Measurements from ENCODE around the gene GALNT18. TPM values are rescaled to one million over a fixed set of nuclear protein-coding genes. Genes with fewer than 3 reads are reported as not detected.

GALNT18 gene
- total and polyA plus RNA-seq, 4 donors, result 17.7 to 109 (median 63.7) TPM

DNA sequence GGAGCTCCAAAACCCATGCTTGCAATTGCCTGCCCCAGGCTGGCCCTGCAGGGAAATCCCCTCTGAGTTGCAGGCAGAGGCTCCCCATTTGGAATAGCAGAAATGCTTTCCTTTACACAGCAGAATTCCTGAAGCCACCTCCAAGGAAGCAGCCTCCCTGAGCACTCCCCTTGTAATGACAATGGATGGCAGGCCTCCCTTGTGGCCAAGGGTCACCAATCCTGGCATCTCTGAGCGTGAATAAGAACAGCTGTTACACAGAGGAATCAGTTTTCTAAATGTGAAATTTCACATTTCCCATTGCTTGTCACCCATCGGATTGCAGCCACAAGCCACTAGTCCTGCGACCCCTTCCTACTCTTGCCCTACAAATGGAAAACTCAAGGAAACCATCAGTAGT lies 107.6 kb downstream of the GALNT18 start:
- H3K36me3 ChIP-seq (ENCODE audit: control insufficient read depth in 4 of 4, insufficient read depth in 4 of 4, low read length in 4 of 4), result no peaks in the 10 kb centered on the region
- ATAC-seq (ENCODE audit: insufficient read depth, low FRiP score) (no peak), DNase-seq (no peak)
- H3K9ac ChIP-seq (ENCODE audit: insufficient read depth in 1 of 2, low read length in 2 of 2), result no peak overlapping the region
- no peak overlapping the region for H3K27ac ChIP-seq (ENCODE audit: low read depth in 1 of 2, low read length in 1 of 2)
- no peak overlapping the region for H3K4me3 ChIP-seq
- peaks cover 0 to 19% (median 0%) of the 10 kb centered on the region in 5 donors for H3K4me1 ChIP-seq (ENCODE audit: control insufficient read depth in 5 of 5, insufficient read depth in 5 of 5, low read length in 5 of 5)
- H3K27me3 ChIP-seq (ENCODE audit: control insufficient read depth in 3 of 3, insufficient read depth in 3 of 3, low read length in 2 of 3), result peaks cover 0 to 2% (median 0%) of the 10 kb centered on the region in 3 donors
- 90 to 99% methylated on average over 3 of the region's 3 CpGs for whole genome bisulfite sequencing, 2 donors
- TF ChIP-seq, protein P1, sequence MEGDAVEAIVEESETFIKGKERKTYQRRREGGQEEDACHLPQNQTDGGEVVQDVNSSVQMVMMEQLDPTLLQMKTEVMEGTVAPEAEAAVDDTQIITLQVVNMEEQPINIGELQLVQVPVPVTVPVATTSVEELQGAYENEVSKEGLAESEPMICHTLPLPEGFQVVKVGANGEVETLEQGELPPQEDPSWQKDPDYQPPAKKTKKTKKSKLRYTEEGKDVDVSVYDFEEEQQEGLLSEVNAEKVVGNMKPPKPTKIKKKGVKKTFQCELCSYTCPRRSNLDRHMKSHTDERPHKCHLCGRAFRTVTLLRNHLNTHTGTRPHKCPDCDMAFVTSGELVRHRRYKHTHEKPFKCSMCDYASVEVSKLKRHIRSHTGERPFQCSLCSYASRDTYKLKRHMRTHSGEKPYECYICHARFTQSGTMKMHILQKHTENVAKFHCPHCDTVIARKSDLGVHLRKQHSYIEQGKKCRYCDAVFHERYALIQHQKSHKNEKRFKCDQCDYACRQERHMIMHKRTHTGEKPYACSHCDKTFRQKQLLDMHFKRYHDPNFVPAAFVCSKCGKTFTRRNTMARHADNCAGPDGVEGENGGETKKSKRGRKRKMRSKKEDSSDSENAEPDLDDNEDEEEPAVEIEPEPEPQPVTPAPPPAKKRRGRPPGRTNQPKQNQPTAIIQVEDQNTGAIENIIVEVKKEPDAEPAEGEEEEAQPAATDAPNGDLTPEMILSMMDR (IDR thresholded peaks at IDR 0.05; ENCODE audit: control extremely low read depth, extremely low read depth), result no peak
- H3K9me3 ChIP-seq (ENCODE audit: control insufficient read depth in 4 of 4, insufficient read depth in 3 of 4, low read length in 3 of 4), result no peaks in the 10 kb centered on the region

- ATAC-seq (ENCODE audit: insufficient read depth, low FRiP score), result no peak
- 66 to 71% methylated on average over 3 of the region's 3 CpGs for WGBS, 2 donors
- TF ChIP-seq, protein P1 (IDR thresholded peaks at IDR 0.05; ENCODE audit: control extremely low read depth, extremely low read depth), result no peak
- peaks cover 0 to 16% (median 0%) of the 10 kb centered on the region in 5 donors for H3K4me1 ChIP-seq (ENCODE audit: control insufficient read depth in 5 of 5, insufficient read depth in 5 of 5, low read length in 5 of 5)
- H3K4me3 ChIP-seq, result no peak overlapping the region
- H3K9me3 ChIP-seq (ENCODE audit: control insufficient read depth in 4 of 4, insufficient read depth in 3 of 4, low read length in 3 of 4), result no peaks in the 10 kb centered on the region
- DNase-seq, result no peak
- no peak overlapping the region for H3K9ac ChIP-seq (ENCODE audit: insufficient read depth in 1 of 2, low read length in 2 of 2)
- no peak overlapping the region for H3K27ac ChIP-seq (ENCODE audit: low read depth in 1 of 2, low read length in 1 of 2)
- no peaks in the 10 kb centered on the region for H3K36me3 ChIP-seq (ENCODE audit: control insufficient read depth in 4 of 4, insufficient read depth in 4 of 4, low read length in 4 of 4)
- H3K27me3 ChIP-seq (ENCODE audit: control insufficient read depth in 3 of 3, insufficient read depth in 3 of 3, low read length in 2 of 3), result peaks cover 0 to 2% (median 0%) of the 10 kb centered on the region in 3 donors
Observed at GRCh38 chr11:11513422-11513821, 108.4 kb downstream of the GALNT18 start.

GRCh38 chr11:11512929-11513328 lies 108.9 kb downstream of the GALNT18 start:
- TF ChIP-seq, protein P1 (IDR thresholded peaks at IDR 0.05; ENCODE audit: control extremely low read depth, extremely low read depth), result no peak
- H3K4me1 ChIP-seq (ENCODE audit: control insufficient read depth in 5 of 5, insufficient read depth in 5 of 5, low read length in 5 of 5), result peaks cover 0 to 15% (median 0%) of the 10 kb centered on the region in 5 donors
- no peaks in the 10 kb centered on the region for H3K36me3 ChIP-seq (ENCODE audit: control insufficient read depth in 4 of 4, insufficient read depth in 4 of 4, low read length in 4 of 4)
- H3K9ac ChIP-seq (ENCODE audit: insufficient read depth in 1 of 2, low read length in 2 of 2), result no peak overlapping the region
- no peak overlapping the region for H3K27ac ChIP-seq (ENCODE audit: low read depth in 1 of 2, low read length in 1 of 2)
- DNase-seq (no peak), ATAC-seq (ENCODE audit: insufficient read depth, low FRiP score) (no peak)
- peaks cover 0 to 2% (median 0%) of the 10 kb centered on the region in 3 donors for H3K27me3 ChIP-seq (ENCODE audit: control insufficient read depth in 3 of 3, insufficient read depth in 3 of 3, low read length in 2 of 3)
- WGBS, 2 donors, result 82 to 84% methylated on average over 4 of the region's 4 CpGs
- H3K9me3 ChIP-seq (ENCODE audit: control insufficient read depth in 4 of 4, insufficient read depth in 3 of 4, low read length in 3 of 4), result no peaks in the 10 kb centered on the region
- H3K4me3 ChIP-seq, result no peak overlapping the region

DNA sequence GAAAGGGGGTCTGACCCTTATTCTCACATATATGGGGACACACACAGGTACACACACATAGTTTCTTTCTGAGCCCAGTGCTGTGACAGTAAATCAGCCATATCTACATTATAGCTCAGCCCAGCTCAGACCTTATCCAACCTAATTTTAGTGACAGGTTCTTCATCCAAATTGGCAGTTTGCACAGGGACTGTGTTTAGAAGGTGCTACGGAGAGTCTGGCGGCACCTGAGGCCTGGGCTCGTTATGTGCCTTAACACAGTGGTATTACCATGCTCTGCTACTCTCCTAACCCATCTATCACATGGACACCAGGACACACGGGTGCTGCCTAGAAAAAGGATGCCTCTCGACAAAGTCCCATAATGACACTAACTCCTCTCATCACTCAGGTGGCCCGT lies 109.3 kb downstream of the GALNT18 start:
- TF ChIP-seq, protein P1 (IDR thresholded peaks at IDR 0.05; ENCODE audit: control extremely low read depth, extremely low read depth), result no peak
- H3K36me3 ChIP-seq (ENCODE audit: control insufficient read depth in 4 of 4, insufficient read depth in 4 of 4, low read length in 4 of 4), result no peaks in the 10 kb centered on the region
- H3K9ac ChIP-seq (ENCODE audit: insufficient read depth in 1 of 2, low read length in 2 of 2), result no peak overlapping the region
- WGBS, 2 donors, result 91 to 96% methylated on average over 6 of the region's 6 CpGs
- H3K27me3 ChIP-seq (ENCODE audit: control insufficient read depth in 3 of 3, insufficient read depth in 3 of 3, low read length in 2 of 3), result peaks cover 0 to 2% (median 0%) of the 10 kb centered on the region in 3 donors
- ATAC-seq (ENCODE audit: insufficient read depth, low FRiP score) (no peak), DNase-seq (no peak)
- H3K4me1 ChIP-seq (ENCODE audit: control insufficient read depth in 5 of 5, insufficient read depth in 5 of 5, low read length in 5 of 5), result peaks cover 0 to 14% (median 0%) of the 10 kb centered on the region in 5 donors
- no peak overlapping the region for H3K4me3 ChIP-seq
- H3K27ac ChIP-seq (ENCODE audit: low read depth in 1 of 2, low read length in 1 of 2), result no peak overlapping the region
- no peaks in the 10 kb centered on the region for H3K9me3 ChIP-seq (ENCODE audit: control insufficient read depth in 4 of 4, insufficient read depth in 3 of 4, low read length in 3 of 4)
